Naive B cell (primary cell): Measurements from ENCODE around the gene ABLIM2. TPM values are rescaled to one million over a fixed set of nuclear protein-coding genes. Genes with fewer than 3 reads are reported as not detected.

ENCODE experiments used
- ATAC-seq, 2 donors: fragments of 150-1000 bp; cut with Tn5 transposase; 2 replicates each; pipeline ENCODE4 v1.10.0; 2021; ENCODE audit warnings: low read depth in 2 of 2, mild to moderate bottlenecking in 2 of 2, moderate library complexity in 2 of 2
- DNase-seq: peaks from one replicate; pipeline ENCODE4 v3.0.0; 2022
- H3K27ac Mint-ChIP-seq, 6 donors: one replicate each; pipeline ENCODE4 v1.8.0; 2020 to 2022; ENCODE audit warnings: mild to moderate bottlenecking in 6 of 6, mixed read lengths in 6 of 6, moderate library complexity in 5 of 6, inconsistent platforms in 2 of 6
- H3K27me3 Mint-ChIP-seq, 3 donors: one replicate each; pipeline ENCODE4 v1.8.0; 2021 to 2022; ENCODE audit warnings: mixed read lengths in 3 of 3, mild to moderate bottlenecking in 1 of 3
- H3K36me3 Mint-ChIP-seq, 2 donors: one replicate each; pipeline ENCODE4 v1.8.0; 2020 to 2022; ENCODE audit warnings: mixed read lengths in 2 of 2, inconsistent platforms in 1 of 2, mild to moderate bottlenecking in 1 of 2
- H3K4me1 Mint-ChIP-seq, 3 donors: one replicate each; pipeline ENCODE4 v1.8.0; 2020 to 2022; ENCODE audit warnings: mixed read lengths in 3 of 3, inconsistent platforms in 1 of 3, mild to moderate bottlenecking in 1 of 3, moderate library complexity in 1 of 3
- H3K4me3 Mint-ChIP-seq, 8 donors: one replicate each; pipeline ENCODE4 v1.8.0; 2020 to 2022; ENCODE audit warnings: mild to moderate bottlenecking in 8 of 8, mixed read lengths in 8 of 8, moderate library complexity in 8 of 8, inconsistent platforms in 2 of 8
- H3K9me3 Mint-ChIP-seq, 7 donors: one replicate each; pipeline ENCODE4 v1.8.0; 2020 to 2022; ENCODE audit warnings: mixed read lengths in 7 of 7, mild to moderate bottlenecking in 5 of 7, inconsistent platforms in 2 of 7, moderate library complexity in 1 of 7
- polyA plus RNA-seq, 6 donors: library from polyadenylated mRNA; unstranded; fragments of 300-500 nt; fragmentation: Illumina TruSeq; gene quantifications; one replicate each; pipeline ENCODE4 v1.2.3, GENCODE V29; 2021; ENCODE audit warnings: low read depth in 6 of 6

Gene ABLIM2
- polyA plus RNA-seq, 6 donors from 2014 or later = 0.52 to 3.4 (median 1.1) TPM

GRCh38 chr4:7985891-7986441 is 172.6 kb downstream of the ABLIM2 start:
- Mint-ChIP-seq H3K9me3 (peaks cover 9 to 24% (median 17%) of the 10 kb centered on the region in 7 donors), H3K4me1 (peaks cover 0 to 6% (median 4%) of the 10 kb centered on the region in 3 donors), H3K4me3 (peak overlapping the region in 1 of 8 donors; percentile 71), H3K27me3 (peaks cover 4 to 52% (median 9%) of the 10 kb centered on the region in 3 donors), H3K36me3 (peaks cover 6 to 8% of the 10 kb centered on the region in 2 donors), H3K27ac (peak overlapping the region in 1 of 6 donors; percentile 33)
- ATAC-seq (no peak), DNase-seq (no peak)

- no peak overlapping the region for H3K27ac Mint-ChIP-seq
- peaks cover 4 to 15% (median 12%) of the 10 kb centered on the region in 7 donors for H3K9me3 Mint-ChIP-seq
- no peak overlapping the region for H3K4me3 Mint-ChIP-seq
- H3K36me3 Mint-ChIP-seq = peaks cover 0 to 8% of the 10 kb centered on the region in 2 donors
- no peak for DNase-seq
- H3K27me3 Mint-ChIP-seq = peaks cover 4 to 43% (median 9%) of the 10 kb centered on the region in 3 donors
- peaks cover 0 to 6% (median 4%) of the 10 kb centered on the region in 3 donors for H3K4me1 Mint-ChIP-seq
- no peak for ATAC-seq
These were observed 173.5 kb downstream of the ABLIM2 start for GRCh38 chr4:7985072-7985471.

GRCh38 chr4:7984286-7984925 is 174.2 kb downstream of the ABLIM2 start:
- Mint-ChIP-seq H3K27ac (no peak overlapping the region), H3K4me3 (no peak overlapping the region), H3K4me1 (peaks cover 0 to 6% (median 4%) of the 10 kb centered on the region in 3 donors), H3K9me3 (peaks cover under 1 to 8% (median 6%) of the 10 kb centered on the region in 7 donors), H3K36me3 (peaks cover 0 to 2% of the 10 kb centered on the region in 2 donors), H3K27me3 (peaks cover 4 to 41% (median 15%) of the 10 kb centered on the region in 3 donors)
- DNase-seq (no peak), ATAC-seq (no peak)

DNA sequence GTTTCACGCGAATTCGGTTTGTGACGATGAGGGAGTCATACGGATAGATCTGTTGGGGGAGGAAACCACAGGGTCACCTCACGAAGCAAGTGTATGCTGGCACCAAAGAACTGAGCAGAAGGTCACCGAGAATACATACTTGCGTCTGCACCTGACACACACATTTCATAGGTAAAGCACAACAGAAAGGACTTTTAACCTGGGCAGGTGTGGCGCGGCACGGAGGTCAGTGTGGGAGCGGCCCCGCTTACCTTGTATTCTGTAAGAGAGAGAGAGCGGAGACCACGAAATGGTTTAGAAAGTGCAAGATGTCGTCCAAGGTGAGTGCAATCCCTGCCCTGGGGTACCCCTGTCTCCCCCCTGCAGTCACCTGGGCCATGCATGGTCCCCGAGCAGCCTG is 175.3 kb downstream of the ABLIM2 start:
- Mint-ChIP-seq H3K27ac (peak overlapping the region in 1 of 6 donors; percentile 69), H3K4me3 (no peak overlapping the region), H3K9me3 (peaks cover 0 to 6% (median 1%) of the 10 kb centered on the region in 7 donors), H3K4me1 (peaks cover 0 to 6% (median 4%) of the 10 kb centered on the region in 3 donors), H3K27me3 (peaks cover 4 to 40% (median 17%) of the 10 kb centered on the region in 3 donors), H3K36me3 (no peaks in the 10 kb centered on the region)
- no peak for ATAC-seq
- DNase-seq = no peak

DNA sequence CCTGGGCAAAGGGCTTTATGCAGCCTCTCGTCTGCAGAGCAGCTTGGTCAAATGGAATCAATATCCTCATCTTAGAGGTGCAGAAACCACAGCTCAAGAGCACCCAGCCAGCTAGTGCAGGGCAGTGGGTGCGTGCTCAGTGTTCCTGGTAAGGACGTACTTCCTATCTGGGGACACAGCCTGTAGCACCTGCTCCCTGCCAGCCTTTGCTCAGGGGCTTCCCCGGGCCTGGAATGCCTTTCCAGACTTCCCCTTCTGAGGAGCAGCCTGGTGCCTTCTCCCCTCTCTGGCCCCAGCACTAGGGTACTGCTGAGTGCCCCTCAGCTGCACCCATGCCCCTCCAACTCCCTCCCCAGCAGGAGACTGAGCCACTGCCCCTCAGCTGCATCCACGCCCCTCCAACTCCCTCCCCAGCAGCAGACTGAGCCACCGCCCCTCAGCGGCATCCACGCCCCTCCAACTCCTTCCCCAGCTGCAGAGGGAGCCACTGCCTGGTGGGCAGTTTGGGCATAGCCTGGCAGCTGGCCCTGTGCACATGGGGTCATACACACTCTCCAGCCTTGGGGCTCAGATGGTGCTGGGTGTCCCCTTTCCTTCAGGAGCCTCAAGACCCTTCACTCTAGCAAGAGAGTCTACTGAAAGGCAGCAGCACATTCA is 176.7 kb downstream of the ABLIM2 start:
- Mint-ChIP-seq H3K9me3 (no peaks in the 10 kb centered on the region), H3K4me3 (no peak overlapping the region), H3K4me1 (peaks cover 0 to 6% (median 4%) of the 10 kb centered on the region in 3 donors), H3K27me3 (peaks cover 4 to 40% (median 17%) of the 10 kb centered on the region in 3 donors), H3K36me3 (no peaks in the 10 kb centered on the region), H3K27ac (peak overlapping the region in 1 of 6 donors; percentile 59)
- no peak for ATAC-seq
- no peak for DNase-seq

- no peak overlapping the region for H3K4me3 Mint-ChIP-seq
- no peaks in the 10 kb centered on the region for H3K36me3 Mint-ChIP-seq
- DNase-seq (no peak), ATAC-seq (no peak)
- no peak overlapping the region for H3K27ac Mint-ChIP-seq
- no peaks in the 10 kb centered on the region for H3K4me1 Mint-ChIP-seq
- H3K9me3 Mint-ChIP-seq = peaks cover 0 to 2% (median 0%) of the 10 kb centered on the region in 7 donors
- peaks cover 7 to 28% (median 17%) of the 10 kb centered on the region in 3 donors for H3K27me3 Mint-ChIP-seq
These were observed 178.6 kb downstream of the ABLIM2 start for GRCh38 chr4:7980036-7980435.

DNA sequence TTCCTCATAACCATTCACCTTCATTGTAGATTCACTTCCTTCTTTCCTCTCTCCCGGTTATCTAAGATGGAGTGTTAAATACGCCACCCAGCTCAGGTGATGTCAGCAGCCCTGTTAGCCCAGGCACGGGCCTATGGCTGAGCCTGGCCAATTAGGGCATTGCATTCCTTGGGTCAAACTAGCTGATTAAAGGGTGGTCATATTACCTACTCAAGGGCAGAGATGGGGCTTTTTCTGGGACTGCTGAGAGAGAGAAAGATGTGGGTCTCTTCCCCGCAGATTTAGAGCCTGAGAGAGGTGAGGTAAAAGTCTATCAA is 179.0 kb downstream of the ABLIM2 start:
- Mint-ChIP-seq H3K27me3 (peaks cover 7 to 26% (median 17%) of the 10 kb centered on the region in 3 donors), H3K36me3 (no peaks in the 10 kb centered on the region), H3K4me1 (no peaks in the 10 kb centered on the region), H3K9me3 (peaks cover 0 to 2% (median 0%) of the 10 kb centered on the region in 7 donors), H3K4me3 (no peak overlapping the region), H3K27ac (no peak overlapping the region)
- ATAC-seq = no peak
- DNase-seq = no peak

GRCh38 chr4:7978907-7979651 is 179.5 kb downstream of the ABLIM2 start:
- Mint-ChIP-seq H3K27ac (peak overlapping the region in 1 of 6 donors; percentile 19), H3K27me3 (peaks cover 7 to 21% (median 17%) of the 10 kb centered on the region in 3 donors), H3K36me3 (no peaks in the 10 kb centered on the region), H3K9me3 (peaks cover 0 to 2% (median 0%) of the 10 kb centered on the region in 7 donors), H3K4me1 (no peaks in the 10 kb centered on the region), H3K4me3 (no peak overlapping the region)
- DNase-seq (no peak), ATAC-seq (no peak)

DNA sequence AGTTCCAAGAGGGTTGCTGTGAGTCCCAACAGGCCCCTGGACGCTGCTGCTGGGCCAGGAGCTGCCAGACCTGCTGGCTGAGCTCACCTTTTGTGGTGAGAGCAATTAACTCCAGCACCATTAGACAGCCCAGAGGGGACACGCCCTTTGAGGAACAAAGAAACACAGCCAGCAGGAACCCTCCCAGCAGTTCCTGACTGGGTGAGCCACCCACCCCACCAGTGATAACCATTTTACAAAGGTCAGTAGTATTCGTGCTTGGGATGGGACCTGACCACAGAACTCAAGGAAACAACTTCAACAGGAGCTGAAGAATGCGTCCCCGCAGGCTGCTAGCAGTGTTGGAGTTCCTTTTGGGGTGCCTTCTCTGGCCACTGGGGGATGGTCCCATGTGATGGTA is 180.1 kb downstream of the ABLIM2 start:
- no peaks in the 10 kb centered on the region for H3K4me1 Mint-ChIP-seq

DNA sequence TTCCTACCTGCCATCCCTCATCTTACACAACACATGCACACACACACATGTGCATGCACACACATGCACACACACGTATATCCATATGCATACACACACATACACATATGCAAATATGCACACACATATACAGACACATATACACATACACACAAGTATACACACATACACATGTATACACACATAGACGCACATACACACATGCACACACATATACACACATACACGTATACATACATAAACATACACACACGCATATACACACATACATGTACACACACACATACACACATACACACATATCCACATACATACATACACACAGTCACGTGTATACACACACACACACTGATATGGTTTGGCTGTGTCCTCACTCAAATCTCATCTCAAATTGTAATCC is 182.0 kb downstream of the ABLIM2 start:
- no peak overlapping the region for H3K4me3 Mint-ChIP-seq
- H3K27ac Mint-ChIP-seq = no peak overlapping the region
- no peaks in the 10 kb centered on the region for H3K36me3 Mint-ChIP-seq
- no peak for DNase-seq
- no peaks in the 10 kb centered on the region for H3K4me1 Mint-ChIP-seq
- peaks cover 0 to 2% (median 0%) of the 10 kb centered on the region in 7 donors for H3K9me3 Mint-ChIP-seq
- no peak for ATAC-seq
- H3K27me3 Mint-ChIP-seq = peaks cover 3 to 18% (median 10%) of the 10 kb centered on the region in 3 donors

More for the DNA sequence above, 180.1 kb downstream of the ABLIM2 start:
- no peak for ATAC-seq
- Mint-ChIP-seq H3K27ac (no peak overlapping the region), H3K27me3 (peaks cover 7 to 17% (median 15%) of the 10 kb centered on the region in 3 donors), H3K9me3 (peaks cover 0 to 2% (median 0%) of the 10 kb centered on the region in 7 donors), H3K4me3 (no peak overlapping the region), H3K36me3 (no peaks in the 10 kb centered on the region)
- no peak for DNase-seq

GRCh38 chr4:7976025-7976424 is 182.6 kb downstream of the ABLIM2 start:
- no peak overlapping the region for H3K4me3 Mint-ChIP-seq
- DNase-seq = no peak
- no peaks in the 10 kb centered on the region for H3K36me3 Mint-ChIP-seq
- H3K9me3 Mint-ChIP-seq = peaks cover 0 to 2% (median 0%) of the 10 kb centered on the region in 7 donors
- H3K27me3 Mint-ChIP-seq = peaks cover 3 to 18% (median 10%) of the 10 kb centered on the region in 3 donors
- ATAC-seq = no peak
- H3K27ac Mint-ChIP-seq = no peak overlapping the region
- H3K4me1 Mint-ChIP-seq = no peaks in the 10 kb centered on the region

DNA sequence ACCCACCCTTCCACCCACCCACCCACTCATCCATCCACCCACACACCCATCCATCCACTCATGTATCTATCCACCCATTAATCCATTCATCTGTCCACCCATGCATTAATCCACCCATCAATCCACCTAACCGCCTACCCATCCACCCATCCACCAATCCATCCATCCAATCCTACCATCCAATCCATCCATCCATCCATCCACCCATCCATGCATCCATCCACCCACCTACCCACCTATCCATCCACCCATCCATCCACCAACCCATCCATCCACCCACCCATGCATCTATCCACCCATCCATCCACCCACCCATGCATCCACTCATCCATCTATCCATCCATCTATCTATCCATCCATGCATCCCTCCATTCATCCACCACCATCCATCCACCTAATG is 184.2 kb downstream of the ABLIM2 start:
- Mint-ChIP-seq H3K36me3 (no peaks in the 10 kb centered on the region), H3K4me3 (peak overlapping the region in 1 of 8 donors; percentile 70), H3K27me3 (peaks cover 3 to 24% (median 16%) of the 10 kb centered on the region in 3 donors), H3K9me3 (peaks cover 0 to 2% (median 0%) of the 10 kb centered on the region in 7 donors), H3K27ac (no peak overlapping the region), H3K4me1 (peaks cover 7 to 9% (median 8%) of the 10 kb centered on the region in 3 donors)
- no peak for DNase-seq
- ATAC-seq = no peak

- peaks cover 3 to 24% (median 16%) of the 10 kb centered on the region in 3 donors for H3K27me3 Mint-ChIP-seq
- ATAC-seq (no peak), DNase-seq (no peak)
- H3K9me3 Mint-ChIP-seq = peaks cover 0 to 2% (median 0%) of the 10 kb centered on the region in 7 donors
- H3K4me1 Mint-ChIP-seq = peaks cover 7 to 9% (median 8%) of the 10 kb centered on the region in 3 donors
- H3K27ac Mint-ChIP-seq = no peak overlapping the region
- no peaks in the 10 kb centered on the region for H3K36me3 Mint-ChIP-seq
- no peak overlapping the region for H3K4me3 Mint-ChIP-seq
These were observed 185.1 kb downstream of the ABLIM2 start for GRCh38 chr4:7973545-7973981.
